Suprapubic skin (tissue), 3 donors: Measurements from ENCODE around the gene ZDHHC21.

Source experiments
- CTCF ChIP-seq, 2 donors: fragments of 200-600 bp in 1 of 2; fragments of 450-650 bp in 1 of 2; sonication (generic) in 1 of 2; IDR thresholded peaks; one replicate each; pipeline ENCODE4 v1.5.1; 2016 to 2019; ENCODE audit warnings: antibody characterized with exemption in 2 of 2, mild to moderate bottlenecking in 1 of 2, moderate library complexity in 1 of 2
- POLR2AphosphoS5 ChIP-seq, 3 donors: sonication (generic); formaldehyde crosslinking; IDR thresholded peaks; one replicate each; pipeline ENCODE4 v1.6.1; 2017; ENCODE audit warnings: antibody characterized with exemption in 3 of 3

GRCh38 chr9:14563902-14564624, 129.2 kb downstream of the ZDHHC21 start:
- TF ChIP-seq CTCF (IDR thresholded peaks at IDR 0.05) (no peak), POLR2AphosphoS5 (IDR thresholded peaks at IDR 0.05) (no peak)
